T-helper 17 cell (primary cell): ENCODE data around the gene PLPP6. TPM values are rescaled to one million over a fixed set of nuclear protein-coding genes. Genes with fewer than 3 reads are reported as not detected.

Source experiments
- ATAC-seq: fragments of 150-1000 bp; cut with Tn5 transposase; 2 replicates; pipeline ENCODE4 v1.10.0; 2021; ENCODE audit warnings: mild to moderate bottlenecking, moderate library complexity
- DNase-seq, 3 donors: peaks; one replicate each; pipeline versions ENCODE4 v3.0.0 to v3.0.0-alpha.2; 2020 to 2021
- H3K9me3 ChIP-seq: one replicate; pipeline ENCODE4 v1.7.0; 2013; ENCODE audit warnings: low read length, mild to moderate bottlenecking; ENCODE audit not compliant: control insufficient read depth, poor library complexity, severe bottlenecking
- H3K27ac Mint-ChIP-seq: one replicate; pipeline ENCODE4 v1.8.0; 2022; ENCODE audit warnings: mild to moderate bottlenecking, moderate library complexity, mixed read lengths
- H3K27me3 Mint-ChIP-seq: one replicate; pipeline ENCODE4 v1.8.0; 2022; ENCODE audit warnings: mixed read lengths
- H3K36me3 Mint-ChIP-seq: one replicate; pipeline ENCODE4 v1.8.0; 2022; ENCODE audit warnings: low read depth, mixed read lengths
- H3K4me1 Mint-ChIP-seq: one replicate; pipeline ENCODE4 v1.8.0; 2022; ENCODE audit warnings: mild to moderate bottlenecking, mixed read lengths
- H3K4me3 Mint-ChIP-seq: one replicate; pipeline ENCODE4 v1.8.0; 2022; ENCODE audit warnings: mild to moderate bottlenecking, moderate library complexity, mixed read lengths
- total RNA-seq, 4 donors: library from RNA in 2 of 4; stranded (reverse) in 2 of 4; gene quantifications; one replicate each; pipeline ENCODE4 v1.2.3 and lab custom pipeline; 2022 to 2026

Gene PLPP6
- total RNA-seq, 2 donors from 2014 or later = 5.9 to 7.7 TPM

DNA sequence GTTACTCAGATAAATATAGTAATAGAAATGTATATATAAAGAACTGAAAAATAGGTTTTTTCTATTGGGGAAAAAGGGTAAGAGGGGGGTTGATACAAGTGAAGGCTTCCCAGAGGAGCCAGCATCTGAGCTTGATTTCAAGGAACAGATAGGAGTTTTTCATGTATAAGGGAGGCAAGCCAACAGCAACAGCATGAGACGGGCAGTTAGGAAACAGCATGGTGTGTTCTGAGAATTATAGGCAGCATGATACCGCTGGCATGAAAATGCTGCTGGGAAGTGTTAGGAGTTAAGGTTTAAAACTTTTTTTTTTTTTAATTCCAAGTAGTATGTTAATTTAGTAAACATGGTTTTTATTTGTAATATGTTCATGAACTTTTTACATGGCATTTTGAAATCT lies 26.9 kb downstream of the PLPP6 start:
- ATAC-seq (no peak), DNase-seq (no peak)
- Mint-ChIP-seq H3K4me3 (no peak overlapping the region), H3K36me3 (peaks cover 9% of the 10 kb centered on the region), H3K27me3 (no peaks in the 10 kb centered on the region), H3K4me1 (peaks cover 37% of the 10 kb centered on the region), H3K27ac (no peak overlapping the region)
- no peaks in the 10 kb centered on the region for H3K9me3 ChIP-seq

- Mint-ChIP-seq H3K27ac (peak overlapping the region; percentile 51), H3K27me3 (no peaks in the 10 kb centered on the region), H3K4me3 (no peak overlapping the region), H3K4me1 (peaks cover 33% of the 10 kb centered on the region), H3K36me3 (peaks cover 8% of the 10 kb centered on the region)
- H3K9me3 ChIP-seq = no peaks in the 10 kb centered on the region
- no peak for DNase-seq
- ATAC-seq = no peak
Observed at GRCh38 chr9:4689687-4690104, 27.6 kb downstream of the PLPP6 start.

DNA sequence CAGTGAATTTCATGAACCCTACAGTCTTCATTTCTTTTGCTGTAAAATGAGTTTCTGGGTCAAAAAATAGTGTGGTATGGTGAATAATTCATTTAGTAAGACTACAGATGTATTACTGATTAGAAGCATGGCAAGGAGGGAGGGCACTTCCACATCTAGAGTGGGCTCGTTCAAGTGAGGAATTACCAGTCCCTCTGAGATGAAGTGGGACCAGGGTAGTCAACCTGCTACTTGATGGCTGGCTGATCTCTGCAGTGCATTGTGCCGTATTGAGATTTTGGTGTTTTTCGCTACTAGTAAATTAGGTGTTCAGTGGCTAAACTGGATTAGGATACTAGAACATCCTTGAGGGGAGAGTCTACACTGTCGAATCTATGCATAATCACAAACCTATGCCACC lies 28.1 kb downstream of the PLPP6 start:
- no peak for ATAC-seq
- H3K4me1 Mint-ChIP-seq = peaks cover 29% of the 10 kb centered on the region
- H3K36me3 Mint-ChIP-seq = peaks cover 5% of the 10 kb centered on the region
- no peak overlapping the region for H3K4me3 Mint-ChIP-seq
- H3K27me3 Mint-ChIP-seq = no peaks in the 10 kb centered on the region
- no peak for DNase-seq
- peak overlapping the region; percentile 51 for H3K27ac Mint-ChIP-seq
- H3K9me3 ChIP-seq = no peaks in the 10 kb centered on the region

DNA sequence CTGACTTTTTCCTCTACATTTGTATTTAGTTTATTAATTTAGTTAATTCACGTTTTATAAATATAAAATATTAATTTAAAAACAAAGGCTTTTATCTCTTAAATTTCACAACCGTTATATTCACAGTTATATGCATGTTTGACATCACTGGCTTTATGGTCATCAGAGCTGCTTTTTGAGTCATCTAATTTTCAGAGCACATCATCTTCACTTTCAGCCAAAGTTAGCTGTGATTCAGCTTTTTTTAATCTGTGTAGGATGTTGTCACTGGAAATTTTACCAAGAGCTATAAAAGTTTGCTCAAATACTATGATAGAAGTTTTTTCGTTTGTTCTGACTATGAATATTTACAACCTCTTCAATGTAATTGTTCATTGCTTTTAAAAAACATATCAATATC lies 29.7 kb downstream of the PLPP6 start:
- DNase-seq (no peak), ATAC-seq (no peak)
- H3K36me3 Mint-ChIP-seq = peaks cover 2% of the 10 kb centered on the region
- no peak overlapping the region for H3K27ac Mint-ChIP-seq
- H3K27me3 Mint-ChIP-seq = no peaks in the 10 kb centered on the region
- peaks cover 27% of the 10 kb centered on the region for H3K4me1 Mint-ChIP-seq
- H3K9me3 ChIP-seq = no peaks in the 10 kb centered on the region
- H3K4me3 Mint-ChIP-seq = no peak overlapping the region

- DNase-seq = no peak
- H3K4me3 Mint-ChIP-seq = no peak overlapping the region
- H3K27me3 Mint-ChIP-seq = no peaks in the 10 kb centered on the region
- H3K27ac Mint-ChIP-seq = no peak overlapping the region
- ATAC-seq = no peak
- no peaks in the 10 kb centered on the region for H3K9me3 ChIP-seq
- peaks cover 9% of the 10 kb centered on the region for H3K4me1 Mint-ChIP-seq
- no peaks in the 10 kb centered on the region for H3K36me3 Mint-ChIP-seq
Observed at GRCh38 chr9:4700091-4700490, 38.0 kb downstream of the PLPP6 start.

- ATAC-seq = no peak
- Mint-ChIP-seq H3K27me3 (no peaks in the 10 kb centered on the region), H3K36me3 (peaks cover 2% of the 10 kb centered on the region), H3K4me1 (peaks cover 12% of the 10 kb centered on the region), H3K27ac (peak overlapping the region; percentile 68), H3K4me3 (no peak overlapping the region)
- DNase-seq = no peak
- H3K9me3 ChIP-seq = no peaks in the 10 kb centered on the region
Observed at GRCh38 chr9:4700932-4701331, 38.8 kb downstream of the PLPP6 start.

DNA sequence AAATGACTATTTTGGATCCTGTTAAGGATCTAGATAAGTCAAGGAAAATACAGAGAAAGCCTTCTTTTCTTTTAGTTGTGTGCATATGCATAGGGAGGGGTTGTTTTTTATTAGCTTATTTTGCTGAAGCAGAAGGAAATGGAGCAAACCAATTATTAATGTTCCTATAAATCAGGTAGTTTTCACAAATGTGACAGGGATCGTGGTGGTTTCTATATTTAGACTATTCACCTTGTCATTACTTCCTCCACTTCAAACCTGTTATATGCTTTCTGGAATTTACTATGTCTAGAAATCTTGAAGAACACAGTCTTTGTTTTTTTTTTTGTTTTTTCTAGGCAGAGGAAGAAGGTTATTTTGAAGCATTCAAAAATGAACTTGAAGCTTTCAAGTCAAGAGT lies 39.4 kb downstream of the PLPP6 start:
- Mint-ChIP-seq H3K4me1 (peaks cover 9% of the 10 kb centered on the region), H3K27ac (peak overlapping the region; percentile 68), H3K36me3 (peaks cover 4% of the 10 kb centered on the region), H3K4me3 (no peak overlapping the region), H3K27me3 (no peaks in the 10 kb centered on the region)
- ATAC-seq = no peak
- no peak for DNase-seq
- no peaks in the 10 kb centered on the region for H3K9me3 ChIP-seq

- peaks cover 9% of the 10 kb centered on the region for H3K4me1 Mint-ChIP-seq
- no peaks in the 10 kb centered on the region for H3K9me3 ChIP-seq
- DNase-seq (no peak), ATAC-seq (no peak)
- H3K27ac Mint-ChIP-seq = peak overlapping the region; percentile 51
- no peak overlapping the region for H3K4me3 Mint-ChIP-seq
- H3K36me3 Mint-ChIP-seq = peaks cover 4% of the 10 kb centered on the region
- H3K27me3 Mint-ChIP-seq = no peaks in the 10 kb centered on the region
Observed at GRCh38 chr9:4704129-4704528, 42.0 kb downstream of the PLPP6 start.

DNA sequence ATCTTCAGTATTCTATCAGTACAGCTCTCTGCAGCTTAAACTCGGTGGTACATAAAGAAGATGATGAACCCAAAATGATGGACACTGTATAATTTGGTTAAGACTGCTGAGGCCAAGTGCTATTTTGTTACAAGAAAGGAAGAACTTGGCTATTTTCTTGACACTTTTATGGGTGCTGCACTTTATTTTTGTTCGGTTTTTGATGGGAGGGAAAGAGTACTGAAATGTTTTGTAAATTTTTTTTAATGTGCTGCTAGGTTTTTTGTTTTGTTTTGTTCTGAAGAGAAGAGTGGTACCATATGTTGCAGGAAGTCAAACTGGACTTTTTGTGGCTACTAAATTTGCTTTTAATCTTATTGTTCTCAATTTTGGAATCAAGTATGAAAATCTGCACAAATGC lies 43.9 kb downstream of the PLPP6 start:
- no peak for ATAC-seq
- H3K4me1 Mint-ChIP-seq = peaks cover 9% of the 10 kb centered on the region
- no peaks in the 10 kb centered on the region for H3K27me3 Mint-ChIP-seq
- H3K9me3 ChIP-seq = no peaks in the 10 kb centered on the region
- no peak for DNase-seq
- no peak overlapping the region for H3K4me3 Mint-ChIP-seq
- peaks cover 4% of the 10 kb centered on the region for H3K36me3 Mint-ChIP-seq
- H3K27ac Mint-ChIP-seq = peak overlapping the region; percentile 34

GRCh38 chr9:4706971-4707622 lies 45.0 kb downstream of the PLPP6 start:
- H3K4me3 Mint-ChIP-seq = no peak overlapping the region
- no peaks in the 10 kb centered on the region for H3K9me3 ChIP-seq
- peak overlapping the region; percentile 34 for H3K27ac Mint-ChIP-seq
- DNase-seq (no peak), ATAC-seq (no peak)
- no peaks in the 10 kb centered on the region for H3K27me3 Mint-ChIP-seq
- H3K36me3 Mint-ChIP-seq = peaks cover 6% of the 10 kb centered on the region
- peaks cover 4% of the 10 kb centered on the region for H3K4me1 Mint-ChIP-seq

DNA sequence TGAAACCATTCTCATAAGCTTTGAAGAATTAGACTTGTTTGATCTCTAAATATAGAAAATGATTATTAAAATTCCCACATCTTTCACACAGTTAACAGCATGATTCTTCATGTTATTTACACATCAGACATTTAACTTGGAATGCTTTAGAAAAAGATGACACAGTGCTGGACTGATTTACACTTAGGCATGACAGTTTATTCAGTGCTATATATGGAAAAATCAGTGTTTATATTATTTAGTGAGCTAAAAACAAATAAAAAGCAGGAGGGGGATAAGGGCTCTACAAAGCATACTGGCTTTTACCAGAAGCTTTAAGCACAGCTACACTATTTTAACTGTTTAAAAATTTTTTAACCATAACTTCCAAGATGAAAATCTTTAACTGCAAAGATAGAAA lies 47.3 kb downstream of the PLPP6 start:
- Mint-ChIP-seq H3K27me3 (no peaks in the 10 kb centered on the region), H3K4me1 (peaks cover 4% of the 10 kb centered on the region), H3K27ac (no peak overlapping the region), H3K4me3 (no peak overlapping the region), H3K36me3 (peaks cover 6% of the 10 kb centered on the region)
- ATAC-seq = no peak
- no peak for DNase-seq
- no peaks in the 10 kb centered on the region for H3K9me3 ChIP-seq

DNA sequence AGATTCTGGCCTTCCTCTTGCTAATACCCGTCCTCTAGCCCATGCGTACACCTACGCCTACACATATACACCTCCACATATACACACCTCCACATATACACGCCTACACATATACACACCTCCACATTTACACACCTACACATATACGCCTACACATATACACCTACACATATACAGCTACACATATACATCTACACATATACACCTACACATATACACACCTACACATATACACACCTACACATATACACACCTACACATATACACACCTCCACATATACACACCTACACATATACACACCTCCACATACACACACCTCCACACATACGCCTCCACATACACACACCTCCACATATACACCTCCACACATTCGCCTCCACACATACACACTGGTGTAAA lies 51.8 kb downstream of the PLPP6 start:
- Mint-ChIP-seq H3K27ac (no peak overlapping the region), H3K27me3 (no peaks in the 10 kb centered on the region), H3K4me3 (no peak overlapping the region), H3K36me3 (peaks cover 4% of the 10 kb centered on the region), H3K4me1 (no peaks in the 10 kb centered on the region)
- H3K9me3 ChIP-seq = no peaks in the 10 kb centered on the region
- DNase-seq = no peak
- no peak for ATAC-seq

- no peak for ATAC-seq
Observed at GRCh38 chr9:4714266-4715016, 52.3 kb downstream of the PLPP6 start.

More at GRCh38 chr9:4714266-4715016, 52.3 kb downstream of the PLPP6 start:
- Mint-ChIP-seq H3K27me3 (no peaks in the 10 kb centered on the region), H3K36me3 (peaks cover 8% of the 10 kb centered on the region), H3K4me3 (no peak overlapping the region), H3K4me1 (no peaks in the 10 kb centered on the region), H3K27ac (no peak overlapping the region)
- H3K9me3 ChIP-seq = no peaks in the 10 kb centered on the region
- DNase-seq = no peak
